SU-DHL-6 (cell line): ENCODE results near the gene COMMD2.

ENCODE experiments used
- H2AFZ ChIP-seq: fragments of 200-600 bp; sonication (generic); 2 replicates; pipeline ENCODE4 v1.6.1; 2014; ENCODE audit warnings: low read depth, mild to moderate bottlenecking, moderate library complexity, mixed read lengths, antibody characterized with exemption, low read length; ENCODE audit not compliant: severe bottlenecking
- H3F3A ChIP-seq: fragments of 200-600 bp; shearing (Covaris generic); 2 replicates; pipeline ENCODE4 v1.6.0; 2016; ENCODE audit warnings: antibody characterized with exemption, mild to moderate bottlenecking; ENCODE audit not compliant: insufficient read depth
- H3K27ac ChIP-seq: fragments of 200-600 bp; sonication (generic); 2 replicates; pipeline ENCODE4 v1.5.1; 2016; ENCODE audit warnings: low read depth, mild to moderate bottlenecking, low read length, moderate library complexity, mixed read lengths
- H3K27me3 ChIP-seq: fragments of 200-600 bp; sonication (generic), shearing (Covaris generic); 2 replicates; pipeline ENCODE4 v1.6.0; 2014; ENCODE audit warnings: mild to moderate bottlenecking, low read length
- H3K36me3 ChIP-seq: fragments of 200-600 bp; sonication (generic); 2 replicates; pipeline ENCODE4 v1.6.1; 2014; ENCODE audit warnings: mild to moderate bottlenecking, low read length, mixed read lengths
- H3K4me2 ChIP-seq: fragments of 300-600, 200-600 bp; shearing (Covaris generic), sonication (generic); 2 replicates; pipeline ENCODE4 v1.6.0; 2014; ENCODE audit warnings: low read length, low read depth, mild to moderate bottlenecking; ENCODE audit not compliant: poor library complexity, severe bottlenecking
- H3K4me3 ChIP-seq: fragments of 200-600 bp; sonication (generic); 2 replicates; pipeline ENCODE4 v1.5.1; 2014; ENCODE audit warnings: antibody characterized with exemption, low read length, mild to moderate bottlenecking, mixed read lengths; ENCODE audit not compliant: insufficient read depth, poor library complexity, severe bottlenecking
- H3K79me2 ChIP-seq: fragments of 200-600 bp; sonication (generic); 2 replicates; pipeline ENCODE4 v1.6.1; 2014; ENCODE audit warnings: mild to moderate bottlenecking, low read length, moderate library complexity; ENCODE audit not compliant: insufficient read depth
- H3K9ac ChIP-seq: fragments of 200-600 bp; sonication (generic); 2 replicates; pipeline ENCODE4 v1.7.0; 2014; ENCODE audit warnings: mild to moderate bottlenecking, low read length
- H3K9me2 ChIP-seq: fragments of 200-600 bp; sonication (generic); replicated peaks from 2 replicates; pipeline ENCODE4 v1.6.1; 2014; ENCODE audit warnings: low read length; ENCODE audit not compliant: insufficient read depth
- H3K9me3 ChIP-seq: fragments of 200-600 bp; sonication (generic); 2 replicates; pipeline ENCODE4 v1.6.1; 2014; ENCODE audit warnings: low read length, mixed read lengths; ENCODE audit not compliant: insufficient read depth
- H4K20me1 ChIP-seq: fragments of 200-600 bp; sonication (generic); 2 replicates; pipeline ENCODE4 v1.6.1; 2014; ENCODE audit warnings: low read depth, mild to moderate bottlenecking, antibody characterized with exemption, low read length, moderate library complexity, mixed read lengths
- EZH2phosphoT487 ChIP-seq: fragments of 200-600 bp; sonication (generic), shearing (Covaris generic); conservative IDR thresholded peaks from 2 replicates; pipeline ENCODE4 v1.6.1; 2018; ENCODE audit warnings: mild to moderate bottlenecking, antibody characterized with exemption, low read length, moderate library complexity, mixed read lengths
- TF ChIP-seq, protein P1 (sequence below): fragments of 200-600 bp; sonication (generic); IDR thresholded peaks from one replicate; pipeline ENCODE4 v1.5.1; 2017; ENCODE audit warnings: antibody characterized with exemption, mild to moderate bottlenecking, low read length, moderate library complexity; ENCODE audit not compliant: insufficient read depth, poor library complexity, severe bottlenecking

COMMD2 gene

DNA sequence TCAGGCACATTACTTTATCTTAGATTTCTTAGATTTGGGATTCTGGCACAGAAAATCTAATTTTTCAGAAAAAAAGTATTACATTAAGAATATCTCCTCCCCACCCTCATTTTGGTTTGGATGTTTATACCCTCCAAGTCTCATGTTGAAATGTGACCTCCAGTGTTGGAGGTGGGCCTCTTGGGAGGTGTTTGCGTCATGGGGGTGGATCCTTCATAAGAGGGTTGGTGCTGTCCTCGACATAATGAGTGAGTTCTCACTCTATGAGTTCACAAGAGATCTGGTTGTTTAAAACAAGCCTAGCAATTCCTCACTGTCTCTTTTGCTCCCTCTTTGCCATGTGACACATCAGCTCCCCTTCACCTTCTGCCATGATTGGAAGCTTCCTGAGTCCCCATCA lies 48.8 kb downstream of the COMMD2 start:
- H3K4me2 ChIP-seq, result no peak overlapping the region
- no peaks in the 10 kb centered on the region for H3K79me2 ChIP-seq
- no peaks in the 10 kb centered on the region for H3K9me2 ChIP-seq
- no peaks in the 10 kb centered on the region for H3K36me3 ChIP-seq
- H3K9me3 ChIP-seq, result peaks cover 3% of the 10 kb centered on the region; the same call in 1 of the 2 replicates
- no peaks in the 10 kb centered on the region for H3F3A ChIP-seq
- no peak overlapping the region for H3K4me3 ChIP-seq
- H3K27me3 ChIP-seq, result no peaks in the 10 kb centered on the region
- no peak overlapping the region for H2AFZ ChIP-seq
- H3K9ac ChIP-seq, result no peak overlapping the region
- H3K27ac ChIP-seq, result no peak overlapping the region
- TF ChIP-seq, protein P1, sequence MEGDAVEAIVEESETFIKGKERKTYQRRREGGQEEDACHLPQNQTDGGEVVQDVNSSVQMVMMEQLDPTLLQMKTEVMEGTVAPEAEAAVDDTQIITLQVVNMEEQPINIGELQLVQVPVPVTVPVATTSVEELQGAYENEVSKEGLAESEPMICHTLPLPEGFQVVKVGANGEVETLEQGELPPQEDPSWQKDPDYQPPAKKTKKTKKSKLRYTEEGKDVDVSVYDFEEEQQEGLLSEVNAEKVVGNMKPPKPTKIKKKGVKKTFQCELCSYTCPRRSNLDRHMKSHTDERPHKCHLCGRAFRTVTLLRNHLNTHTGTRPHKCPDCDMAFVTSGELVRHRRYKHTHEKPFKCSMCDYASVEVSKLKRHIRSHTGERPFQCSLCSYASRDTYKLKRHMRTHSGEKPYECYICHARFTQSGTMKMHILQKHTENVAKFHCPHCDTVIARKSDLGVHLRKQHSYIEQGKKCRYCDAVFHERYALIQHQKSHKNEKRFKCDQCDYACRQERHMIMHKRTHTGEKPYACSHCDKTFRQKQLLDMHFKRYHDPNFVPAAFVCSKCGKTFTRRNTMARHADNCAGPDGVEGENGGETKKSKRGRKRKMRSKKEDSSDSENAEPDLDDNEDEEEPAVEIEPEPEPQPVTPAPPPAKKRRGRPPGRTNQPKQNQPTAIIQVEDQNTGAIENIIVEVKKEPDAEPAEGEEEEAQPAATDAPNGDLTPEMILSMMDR, result no peak
- TF ChIP-seq EZH2phosphoT487, result no peak
- no peaks in the 10 kb centered on the region for H4K20me1 ChIP-seq

DNA sequence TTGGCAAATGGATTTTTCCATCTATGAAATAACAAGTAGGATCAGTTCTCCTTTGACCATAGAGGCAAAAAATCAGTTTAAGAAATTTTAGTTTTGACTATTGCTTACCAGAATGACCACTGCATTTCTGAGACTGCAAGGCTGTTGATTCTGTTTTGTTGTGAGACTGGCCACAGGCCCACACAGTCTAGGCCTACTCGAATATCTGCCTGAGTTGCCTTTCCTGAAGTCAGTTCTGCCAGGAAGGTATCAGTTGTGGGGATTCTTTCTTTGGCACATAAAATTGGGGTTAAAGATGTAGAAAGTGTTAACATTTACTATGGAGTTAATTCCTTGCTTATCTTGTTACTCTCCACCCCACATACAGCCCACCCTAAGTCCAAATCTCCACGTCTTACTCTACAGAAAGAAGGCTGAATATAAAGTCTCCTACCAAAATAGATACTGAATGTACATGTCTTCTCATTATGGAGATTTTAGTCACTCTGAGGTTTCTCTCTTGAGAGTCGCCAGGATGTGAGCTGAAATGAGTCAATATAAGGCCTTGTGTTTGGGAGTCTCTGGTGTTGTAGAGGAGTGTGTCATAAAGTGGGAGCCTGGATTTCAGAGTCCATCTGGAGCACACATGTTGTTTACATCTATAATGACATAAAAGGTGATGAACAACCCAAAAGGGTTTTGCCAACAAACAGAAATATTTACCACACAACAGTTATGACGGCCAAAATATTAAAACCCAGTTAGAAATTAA lies 49.4 kb downstream of the COMMD2 start:
- H3K27ac ChIP-seq, result no peak overlapping the region
- TF ChIP-seq, protein P1, result no peak
- no peak for TF ChIP-seq EZH2phosphoT487
- no peak overlapping the region for H2AFZ ChIP-seq
- no peaks in the 10 kb centered on the region for H3F3A ChIP-seq
- no peak overlapping the region for H3K9ac ChIP-seq
- H3K79me2 ChIP-seq, result no peaks in the 10 kb centered on the region
- H3K4me3 ChIP-seq, result no peak overlapping the region
- no peaks in the 10 kb centered on the region for H3K9me2 ChIP-seq
- H3K4me2 ChIP-seq, result no peak overlapping the region
- H3K27me3 ChIP-seq, result no peaks in the 10 kb centered on the region
- peaks cover 7% of the 10 kb centered on the region; the same call in 1 of the 2 replicates for H3K9me3 ChIP-seq
- H4K20me1 ChIP-seq, result no peaks in the 10 kb centered on the region
- no peaks in the 10 kb centered on the region for H3K36me3 ChIP-seq

DNA sequence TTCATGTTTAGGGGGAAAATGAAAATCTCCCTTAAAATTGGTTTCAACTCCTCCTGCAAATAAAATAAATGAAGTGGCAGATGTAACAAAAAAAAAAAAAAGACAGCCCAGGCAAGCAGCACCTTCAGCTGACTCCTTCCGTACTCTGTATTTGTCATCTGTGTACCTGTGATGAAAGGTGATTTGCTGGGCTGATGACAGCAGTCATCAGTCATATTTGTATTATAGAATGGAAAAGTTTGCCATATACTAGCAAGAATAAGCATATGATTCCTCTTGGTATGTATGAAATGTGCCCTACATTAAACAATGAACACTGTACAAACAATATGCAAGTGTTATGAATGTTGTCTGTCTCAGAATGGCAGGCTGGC lies 50.3 kb downstream of the COMMD2 start:
- Histone ChIP-seq H3K4me3 (no peak overlapping the region), H3K79me2 (no peaks in the 10 kb centered on the region), H3K36me3 (no peaks in the 10 kb centered on the region), H3F3A (no peaks in the 10 kb centered on the region), H4K20me1 (no peaks in the 10 kb centered on the region), H3K27ac (no peak overlapping the region), H3K9me3 (peaks cover 7% of the 10 kb centered on the region; the same call in 1 of the 2 replicates), H3K27me3 (no peaks in the 10 kb centered on the region), H3K4me2 (no peak overlapping the region), H3K9ac (no peak overlapping the region), H2AFZ (no peak overlapping the region), H3K9me2 (no peaks in the 10 kb centered on the region)
- TF ChIP-seq EZH2phosphoT487, result no peak
- TF ChIP-seq, protein P1, result no peak
